Trophoblast cell (in vitro differentiated cells and primary cell): ENCODE results near the gene AGPAT3.

Experiments
- DNase-seq, 2 donors: peaks; one replicate each; pipeline ENCODE4 v3.0.0-alpha.2; 2016
- H2AFZ ChIP-seq: 2 replicates; pipeline ENCODE4 v1.6.1; 2013; ENCODE audit warnings: low read length, moderate library complexity, mild to moderate bottlenecking; ENCODE audit not compliant: insufficient read depth, poor library complexity
- H2AK5ac ChIP-seq: 2 replicates; pipeline ENCODE4 v1.6.1; 2013; ENCODE audit warnings: mild to moderate bottlenecking, low read length
- H2BK120ac ChIP-seq: 2 replicates; pipeline ENCODE4 v1.6.1; 2013; ENCODE audit warnings: low read length, mild to moderate bottlenecking, moderate library complexity; ENCODE audit not compliant: insufficient read depth, poor library complexity
- H2BK12ac ChIP-seq: 2 replicates; pipeline ENCODE4 v1.6.1; 2013; ENCODE audit warnings: mild to moderate bottlenecking, low read length, moderate library complexity
- H2BK5ac ChIP-seq: 2 replicates; pipeline ENCODE4 v1.6.1; 2013; ENCODE audit warnings: low read length, low read depth, moderate library complexity, mild to moderate bottlenecking; ENCODE audit not compliant: poor library complexity
- H3K14ac ChIP-seq: 2 replicates; pipeline ENCODE4 v1.6.1; 2013; ENCODE audit warnings: mild to moderate bottlenecking, low read length
- H3K18ac ChIP-seq: 2 replicates; pipeline ENCODE4 v1.6.1; 2013; ENCODE audit warnings: mild to moderate bottlenecking, low read length
- H3K23ac ChIP-seq: 2 replicates; pipeline ENCODE4 v1.6.1; 2013; ENCODE audit warnings: low read length
- H3K27ac ChIP-seq: 2 replicates; pipeline ENCODE4 v1.5.1; 2013; ENCODE audit warnings: low read depth, mild to moderate bottlenecking, inconsistent platforms, low read length, moderate library complexity
- H3K27me3 ChIP-seq: 2 replicates; pipeline ENCODE4 v1.6.1; 2013; ENCODE audit warnings: inconsistent platforms, mild to moderate bottlenecking, low read length, moderate library complexity; ENCODE audit not compliant: insufficient read depth
- H3K36me3 ChIP-seq, 2 experiments: 1 replicate in 1 of 2; 2 replicates in 1 of 2; pipeline ENCODE4 v1.6.1; 2013; ENCODE audit warnings: low read length in 2 of 2, mild to moderate bottlenecking in 2 of 2, moderate library complexity in 1 of 2; ENCODE audit not compliant: insufficient read depth in 2 of 2, control insufficient read depth in 1 of 2
- H3K4ac ChIP-seq: 2 replicates; pipeline ENCODE4 v1.6.1; 2013; ENCODE audit warnings: low read depth, mild to moderate bottlenecking, low read length, moderate library complexity
- H3K4me1 ChIP-seq, 2 experiments: 1 replicate in 1 of 2; 2 replicates in 1 of 2; pipeline ENCODE4 v1.6.1; 2013; ENCODE audit warnings: low read length in 2 of 2, mild to moderate bottlenecking in 2 of 2, moderate library complexity in 1 of 2; ENCODE audit not compliant: insufficient read depth in 2 of 2, control insufficient read depth in 1 of 2
- H3K4me2 ChIP-seq: 2 replicates; pipeline ENCODE4 v1.6.1; 2013; ENCODE audit warnings: inconsistent platforms, mild to moderate bottlenecking, low read length, moderate library complexity
- H3K4me3 ChIP-seq: 2 replicates; pipeline ENCODE4 v1.5.1; 2013; ENCODE audit warnings: mild to moderate bottlenecking, low read depth, low read length, inconsistent platforms
- H3K79me1 ChIP-seq: one replicate; pipeline ENCODE4 v1.6.1; 2013; ENCODE audit warnings: low read length
- H3K79me2 ChIP-seq: 2 replicates; pipeline ENCODE4 v1.6.1; 2013; ENCODE audit warnings: low read length, mild to moderate bottlenecking; ENCODE audit not compliant: control insufficient read depth, insufficient read depth, poor library complexity
- H3K9ac ChIP-seq: 2 replicates; pipeline ENCODE4 v1.6.1; 2013; ENCODE audit warnings: mild to moderate bottlenecking, low read length
- H3K9me3 ChIP-seq: 2 replicates; pipeline ENCODE4 v1.6.1; 2013; ENCODE audit warnings: low read depth, mild to moderate bottlenecking, control low read depth, inconsistent platforms, low read length; ENCODE audit not compliant: insufficient read depth
- H4K12ac ChIP-seq: 2 replicates; pipeline ENCODE4 v1.6.1; 2013; ENCODE audit warnings: low read depth, mild to moderate bottlenecking, low read length, moderate library complexity
- H4K8ac ChIP-seq: 2 replicates; pipeline ENCODE4 v1.6.1; 2013; ENCODE audit warnings: low read depth, mild to moderate bottlenecking, low read length, moderate library complexity
- H4K91ac ChIP-seq: one replicate; pipeline ENCODE4 v1.6.1; 2013; ENCODE audit warnings: low read depth, mild to moderate bottlenecking, low read length, moderate library complexity
- WGBS: extraction: QIAGEN DNeasy Blood & Tissue Kit; methylation state at CpG from one replicate; pipeline ENCODE4 v1.1.7; 2013; ENCODE audit warnings: missing lambda C conversion rate; ENCODE audit not compliant: insufficient read length, insufficient coverage; ENCODE audit errors: extremely low coverage; 5-methylcytosine and 5-hydroxymethylcytosine counted together

Gene AGPAT3

GRCh38 chr21:43921571-43921978 lies 56.6 kb downstream of the AGPAT3 start:
- Histone ChIP-seq H3K79me2 (peaks cover 3% of the 10 kb centered on the region), H3K14ac (no peak overlapping the region), H2AK5ac (no peak overlapping the region), H3K9ac (no peak overlapping the region), H3K79me1 (no peaks in the 10 kb centered on the region), H2BK5ac (no peak overlapping the region), H2BK120ac (no peak overlapping the region), H3K4me2 (no peak overlapping the region), H3K9me3 (peaks cover 2% of the 10 kb centered on the region), H3K4me1 (peaks cover 0 to 4% of the 10 kb centered on the region in 2 experiments), H2BK12ac (no peak overlapping the region), H3K4ac (no peak overlapping the region), H4K8ac (no peak overlapping the region), H3K4me3 (no peak overlapping the region), H3K27ac (no peak overlapping the region), H4K91ac (no peak overlapping the region), H3K23ac (no peak overlapping the region), H3K36me3 (no peaks in the 10 kb centered on the region), H3K27me3 (no peaks in the 10 kb centered on the region), H2AFZ (no peak overlapping the region), H4K12ac (no peak overlapping the region), H3K18ac (no peak overlapping the region)
- DNase-seq = no peak
- no CpG with 5 or more reads among the region's 10 CpGs for WGBS

- Histone ChIP-seq H4K91ac (no peak overlapping the region), H3K14ac (no peak overlapping the region), H2AK5ac (no peak overlapping the region), H3K36me3 (no peaks in the 10 kb centered on the region), H2BK120ac (no peak overlapping the region), H2BK5ac (no peak overlapping the region), H3K9me3 (peaks cover 2% of the 10 kb centered on the region), H3K27me3 (no peaks in the 10 kb centered on the region), H3K4me3 (no peak overlapping the region), H3K23ac (no peak overlapping the region), H2BK12ac (no peak overlapping the region), H3K18ac (peak overlapping the region; percentile 11), H2AFZ (no peak overlapping the region), H3K27ac (no peak overlapping the region), H3K79me2 (peaks cover 3% of the 10 kb centered on the region), H3K4ac (no peak overlapping the region), H4K8ac (no peak overlapping the region), H3K4me2 (no peak overlapping the region), H4K12ac (no peak overlapping the region), H3K4me1 (peaks cover 0 to 4% of the 10 kb centered on the region in 2 experiments), H3K79me1 (no peaks in the 10 kb centered on the region), H3K9ac (no peak overlapping the region)
- no peak for DNase-seq
- WGBS = no CpG with 5 or more reads among the region's 27 CpGs
Measured at GRCh38 chr21:43921979-43922945, 57.2 kb downstream of the AGPAT3 start.

- H3K4me1 ChIP-seq = peaks cover 0 to 4% of the 10 kb centered on the region in 2 experiments
- H4K91ac ChIP-seq = no peak overlapping the region
- no peak for DNase-seq
- H2BK5ac ChIP-seq = no peak overlapping the region
- H3K36me3 ChIP-seq = no peaks in the 10 kb centered on the region
- no peak overlapping the region for H2BK120ac ChIP-seq
- H3K27ac ChIP-seq = no peak overlapping the region
- no peak overlapping the region for H4K12ac ChIP-seq
- no peak overlapping the region for H2AFZ ChIP-seq
- no peaks in the 10 kb centered on the region for H3K79me1 ChIP-seq
- H3K27me3 ChIP-seq = no peaks in the 10 kb centered on the region
- WGBS = no CpG with 5 or more reads among the region's 11 CpGs
- H3K9ac ChIP-seq = no peak overlapping the region
- H3K4me2 ChIP-seq = no peak overlapping the region
- H2AK5ac ChIP-seq = no peak overlapping the region
- no peak overlapping the region for H2BK12ac ChIP-seq
- H3K23ac ChIP-seq = no peak overlapping the region
- no peak overlapping the region for H3K4me3 ChIP-seq
- H4K8ac ChIP-seq = no peak overlapping the region
- H3K18ac ChIP-seq = no peak overlapping the region
- H3K14ac ChIP-seq = no peak overlapping the region
- peaks cover 3% of the 10 kb centered on the region for H3K79me2 ChIP-seq
- H3K4ac ChIP-seq = no peak overlapping the region
- H3K9me3 ChIP-seq = peaks cover 1% of the 10 kb centered on the region
Measured at GRCh38 chr21:43922949-43923348, 57.9 kb downstream of the AGPAT3 start.

- H3K4me2 ChIP-seq = no peak overlapping the region
- peaks cover 3% of the 10 kb centered on the region for H3K79me2 ChIP-seq
- H2AK5ac ChIP-seq = no peak overlapping the region
- no peak overlapping the region for H3K9ac ChIP-seq
- no peak overlapping the region for H3K18ac ChIP-seq
- H3K4ac ChIP-seq = no peak overlapping the region
- no peaks in the 10 kb centered on the region for H3K9me3 ChIP-seq
- H2BK120ac ChIP-seq = no peak overlapping the region
- H3K27me3 ChIP-seq = no peaks in the 10 kb centered on the region
- H2BK5ac ChIP-seq = no peak overlapping the region
- H2AFZ ChIP-seq = no peak overlapping the region
- no CpG with 5 or more reads among the region's 8 CpGs for WGBS
- no peak overlapping the region for H4K8ac ChIP-seq
- H3K4me3 ChIP-seq = peak overlapping the region; percentile 10
- H4K91ac ChIP-seq = no peak overlapping the region
- H2BK12ac ChIP-seq = no peak overlapping the region
- H3K4me1 ChIP-seq = peaks cover 0 to 4% of the 10 kb centered on the region in 2 experiments
- no peak overlapping the region for H4K12ac ChIP-seq
- H3K23ac ChIP-seq = no peak overlapping the region
- no peaks in the 10 kb centered on the region for H3K79me1 ChIP-seq
- H3K27ac ChIP-seq = no peak overlapping the region
- no peaks in the 10 kb centered on the region for H3K36me3 ChIP-seq
- no peak for DNase-seq
- H3K14ac ChIP-seq = no peak overlapping the region
Measured at GRCh38 chr21:43923391-43923790, 58.4 kb downstream of the AGPAT3 start.
